ENCODE results near the gene SNX14.
"Not testable (repeated sequence)": the region's sequence is repeated elsewhere in the genome, so short reads cannot be mapped to it uniquely, and the experiment has no call there.

The SNX14 gene

DNA sequence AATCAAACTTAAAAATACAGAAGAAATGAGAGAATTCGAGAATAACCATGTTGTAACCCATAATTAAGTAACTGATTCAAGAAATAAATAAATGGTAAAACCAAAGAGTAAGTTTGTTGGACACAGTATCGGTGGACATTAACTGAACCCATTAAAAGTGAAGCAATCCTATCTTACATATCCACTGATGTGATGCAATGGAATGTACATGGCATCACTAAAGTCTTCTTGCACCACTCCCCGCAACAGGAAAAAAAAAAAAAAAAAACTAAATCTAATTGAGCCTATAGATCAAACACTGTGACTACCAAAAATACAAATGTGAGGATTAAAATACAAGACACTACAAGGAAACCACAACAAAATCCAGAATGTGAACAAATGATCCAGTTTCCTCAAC is 7.9 kb downstream of the SNX14 start:
- DNase-seq: no peak

DNA sequence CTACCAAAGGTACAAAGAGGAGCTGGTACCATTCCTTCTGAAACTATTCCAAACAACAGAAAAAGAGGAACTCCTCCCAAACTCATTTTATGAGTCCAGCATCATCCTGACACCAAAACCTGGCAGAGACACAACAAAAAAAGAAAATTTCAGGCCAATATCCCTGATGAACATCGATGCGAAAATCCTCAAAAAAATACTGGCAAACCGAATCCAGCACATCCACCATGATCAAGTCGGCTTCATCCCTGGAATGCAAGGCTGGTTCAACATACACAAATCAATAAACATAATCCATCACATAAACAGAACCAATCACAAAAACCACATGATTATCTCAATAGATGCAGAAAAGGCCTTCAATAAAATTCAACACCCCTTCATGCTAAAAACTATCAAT is 10.8 kb downstream of the SNX14 start:
- DNase-seq: not testable (repeated sequence)

DNA sequence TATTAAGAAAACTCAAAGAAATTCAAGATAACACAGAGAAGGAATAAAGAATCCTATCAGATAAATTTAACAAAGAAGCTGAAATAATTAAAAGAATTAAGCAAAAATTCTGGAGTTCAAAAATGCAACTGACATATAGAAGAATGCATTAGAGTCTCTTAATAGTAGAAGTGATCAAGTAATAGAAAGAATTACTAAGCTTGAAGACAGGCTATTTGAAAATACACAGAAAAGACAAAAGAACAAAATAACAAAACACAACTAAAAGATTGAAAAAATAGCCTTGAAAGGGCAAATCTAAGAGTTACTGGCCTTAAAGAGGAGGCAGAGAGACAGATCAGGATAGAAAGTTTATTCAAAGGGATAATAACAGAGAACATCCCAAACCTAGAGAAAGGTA is 12.1 kb downstream of the SNX14 start:
- no peak for DNase-seq

DNA sequence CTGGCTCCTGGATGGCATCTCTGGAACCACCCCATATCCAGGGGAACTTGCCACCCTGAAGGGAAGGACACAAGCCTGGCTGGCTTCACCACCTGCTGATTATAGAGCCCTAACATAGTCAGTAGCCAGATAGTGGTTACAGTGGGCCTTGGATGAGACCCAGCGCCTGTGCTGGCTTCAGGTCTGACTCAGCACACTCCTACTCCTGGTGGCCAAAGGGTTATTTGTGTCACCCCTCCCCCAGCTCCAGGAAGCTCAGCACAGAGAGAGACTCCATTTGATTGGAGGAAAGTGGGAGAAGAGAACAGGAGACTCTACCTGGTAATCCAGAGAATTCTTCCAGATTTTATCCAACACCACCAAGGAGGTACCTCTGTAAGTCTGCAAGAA is 12.8 kb downstream of the SNX14 start:
- DNase-seq: peak in 1 of 2 experiments; percentile 27

DNA sequence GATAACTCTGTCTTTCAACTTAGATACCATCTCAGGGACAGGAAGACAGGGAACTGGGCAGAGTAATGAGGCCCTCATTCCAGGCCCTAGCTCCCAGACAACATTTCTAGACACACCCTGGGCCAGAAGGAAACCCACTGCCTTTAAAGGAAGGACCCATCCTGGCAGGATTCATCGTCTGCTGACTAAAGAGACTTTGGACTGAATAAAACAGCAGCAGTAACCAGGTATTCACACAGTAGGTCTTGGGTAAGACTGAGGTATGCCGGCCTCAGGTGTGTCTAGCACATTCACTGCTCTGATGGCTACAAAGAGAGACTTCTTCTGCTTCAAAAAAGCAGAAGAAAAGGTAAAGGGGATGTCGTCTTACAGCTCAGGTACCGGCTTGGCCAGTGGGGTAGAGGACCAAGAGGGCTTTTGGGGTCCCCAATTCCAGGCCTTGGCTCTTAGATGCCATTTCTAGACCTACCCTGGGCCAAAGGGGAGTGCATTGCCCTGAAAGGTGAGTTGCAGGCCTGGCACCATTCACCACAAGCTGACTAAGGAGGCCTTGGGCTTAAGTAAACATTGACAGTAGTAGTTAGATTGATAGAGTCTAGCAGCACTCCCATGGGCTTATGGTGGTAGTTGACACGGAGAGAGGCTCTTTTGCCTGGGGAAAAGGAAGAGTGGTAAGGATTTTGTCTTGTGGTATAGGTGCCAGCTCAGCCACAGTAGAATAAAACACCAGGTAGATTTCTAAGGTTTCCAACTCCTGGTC is 13.4 kb downstream of the SNX14 start:
- no peak for DNase-seq

DNA sequence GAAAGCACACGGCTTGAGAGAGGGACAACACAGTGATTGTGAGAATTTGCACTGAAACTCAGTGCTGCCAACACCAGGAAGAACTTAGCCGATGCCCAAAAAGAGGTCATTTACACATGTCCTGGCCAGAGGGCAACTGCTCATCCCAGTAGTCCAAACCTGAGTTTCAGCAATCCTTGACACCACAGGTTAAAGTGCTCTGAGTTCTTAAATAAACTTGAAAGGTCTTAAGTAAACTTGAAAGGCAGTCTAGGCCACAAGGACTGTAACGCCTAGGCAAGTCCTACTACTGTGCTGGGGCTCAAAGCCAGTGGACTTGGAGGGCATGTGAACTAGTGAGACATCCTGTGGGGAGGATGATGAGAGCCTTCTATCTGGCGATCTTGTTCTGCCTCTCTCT is 14.1 kb downstream of the SNX14 start:
- DNase-seq: no peak

DNA sequence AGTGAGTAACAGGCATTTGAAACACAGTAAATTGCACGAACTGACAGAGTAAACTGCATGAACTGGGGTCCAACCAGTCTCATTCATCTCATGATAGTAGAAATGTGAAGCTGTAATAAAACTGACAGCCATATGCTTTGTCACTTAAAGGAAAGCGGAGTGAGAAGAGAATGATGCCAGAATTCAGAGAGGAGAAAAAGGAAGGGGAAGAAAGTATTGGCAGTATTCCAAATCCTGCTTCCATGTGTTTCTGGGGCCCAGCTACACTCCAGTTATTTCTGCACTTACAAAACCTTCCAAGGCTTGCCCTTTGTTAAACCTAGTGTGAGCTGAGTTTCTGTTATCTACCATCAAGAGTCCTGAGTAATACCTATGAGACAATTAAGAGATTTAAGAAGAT is 17.2 kb downstream of the SNX14 start:
- no peak for DNase-seq

DNA sequence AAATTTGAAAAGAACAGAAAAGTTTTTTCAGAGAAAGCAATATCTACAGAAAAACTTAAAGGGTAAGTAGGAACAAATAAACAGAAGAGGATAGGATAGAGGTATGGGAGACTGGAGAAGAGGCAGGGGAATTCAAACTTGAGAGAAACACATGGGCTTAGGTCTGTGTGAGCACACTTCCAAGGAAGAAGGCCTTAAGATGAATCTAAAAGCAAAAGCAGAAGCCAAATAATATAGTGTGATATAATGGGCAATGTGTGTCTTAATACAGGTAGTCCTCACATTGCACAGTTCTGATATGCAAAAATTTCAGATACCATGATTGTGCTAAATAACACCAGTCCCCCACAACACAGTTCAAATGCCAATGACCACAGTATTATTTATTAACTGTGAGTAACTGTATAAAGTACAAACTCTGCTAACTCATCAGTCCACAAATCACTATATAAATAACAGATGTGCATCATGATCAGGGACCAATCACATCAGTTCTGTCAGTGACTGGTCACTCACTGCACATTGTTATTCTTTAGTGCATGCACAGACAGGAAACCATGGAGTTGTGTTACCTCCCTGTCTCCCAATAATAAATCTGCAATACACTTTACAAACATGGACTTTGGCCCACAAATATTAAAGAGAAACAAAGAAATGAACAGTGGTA is 18.6 kb downstream of the SNX14 start:
- no peak for DNase-seq

DNA sequence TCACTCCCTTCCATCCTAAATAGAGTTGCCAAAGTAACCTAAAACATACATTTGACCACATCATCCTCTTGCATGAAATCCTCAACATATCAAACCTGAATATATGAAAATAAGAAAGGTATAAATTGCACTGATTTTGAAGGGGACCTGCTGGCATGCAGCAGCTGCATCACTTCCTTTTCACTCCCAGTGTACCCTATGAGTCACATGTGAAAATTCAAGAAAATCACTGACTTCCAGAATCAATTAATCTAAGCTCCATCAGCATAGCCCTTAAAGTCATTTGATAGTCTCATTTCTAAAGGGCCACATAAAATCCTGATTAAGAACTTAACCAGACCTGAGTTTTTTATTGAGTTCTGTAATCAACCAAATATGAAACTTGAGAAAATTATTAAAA is 24.3 kb downstream of the SNX14 start:
- DNase-seq: no peak

DNA sequence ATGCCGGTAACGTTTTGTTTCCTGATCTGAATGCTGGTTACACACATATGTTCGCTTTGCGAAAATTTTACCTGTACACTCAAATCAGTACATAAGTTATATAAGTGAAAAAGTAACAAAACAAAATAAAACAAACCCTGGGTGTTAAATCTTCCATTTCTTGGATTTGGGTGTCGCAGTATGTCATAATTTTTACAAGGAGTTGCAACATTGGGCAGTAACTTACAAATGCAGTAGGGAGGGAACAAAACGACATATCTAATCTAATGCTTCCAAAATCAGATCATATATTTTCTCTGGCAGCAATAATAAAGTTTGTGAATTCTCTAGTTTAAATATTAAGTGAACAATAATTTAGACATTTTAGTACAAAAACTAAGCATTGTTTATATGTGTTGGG is 25.2 kb downstream of the SNX14 start:
- DNase-seq: no peak

DNA sequence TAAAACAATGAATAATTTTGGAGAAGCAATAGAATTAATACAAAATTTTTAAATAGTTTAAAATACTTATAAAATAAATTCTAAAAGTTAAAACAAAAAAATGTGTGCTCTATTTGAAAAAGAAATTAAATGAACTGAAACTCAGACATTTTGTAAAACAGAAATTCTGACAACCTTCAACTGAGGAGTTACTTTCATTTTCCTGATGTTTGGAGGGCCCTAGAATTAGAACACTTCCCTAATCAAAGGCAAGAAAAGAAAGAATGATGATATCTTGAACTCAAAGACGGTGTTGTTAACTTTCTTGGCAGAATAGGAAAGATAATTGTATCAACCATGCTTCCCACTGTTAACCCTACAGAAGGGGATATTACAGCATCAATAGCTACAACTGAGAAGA is 27.9 kb downstream of the SNX14 start:
- no peak for DNase-seq

DNA sequence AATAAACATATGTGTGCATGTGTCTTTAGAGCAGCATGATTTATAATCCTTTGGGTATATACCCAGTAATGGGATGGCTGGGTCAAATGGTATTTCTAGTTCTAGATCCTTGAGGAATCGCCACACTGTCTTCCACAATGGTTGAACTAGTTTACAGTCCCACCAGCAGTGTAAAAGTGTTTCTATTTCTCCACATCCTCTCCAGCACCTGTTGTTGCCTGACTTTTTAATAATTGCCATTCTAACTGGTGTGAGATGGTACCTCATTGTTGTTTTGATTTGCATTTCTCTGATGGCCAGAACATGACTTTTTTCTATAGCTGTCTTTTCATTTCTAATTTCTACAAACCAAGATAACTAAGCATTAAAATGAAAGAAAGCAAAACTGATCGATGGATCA is 29.4 kb downstream of the SNX14 start:
- not testable (repeated sequence) for DNase-seq

DNA sequence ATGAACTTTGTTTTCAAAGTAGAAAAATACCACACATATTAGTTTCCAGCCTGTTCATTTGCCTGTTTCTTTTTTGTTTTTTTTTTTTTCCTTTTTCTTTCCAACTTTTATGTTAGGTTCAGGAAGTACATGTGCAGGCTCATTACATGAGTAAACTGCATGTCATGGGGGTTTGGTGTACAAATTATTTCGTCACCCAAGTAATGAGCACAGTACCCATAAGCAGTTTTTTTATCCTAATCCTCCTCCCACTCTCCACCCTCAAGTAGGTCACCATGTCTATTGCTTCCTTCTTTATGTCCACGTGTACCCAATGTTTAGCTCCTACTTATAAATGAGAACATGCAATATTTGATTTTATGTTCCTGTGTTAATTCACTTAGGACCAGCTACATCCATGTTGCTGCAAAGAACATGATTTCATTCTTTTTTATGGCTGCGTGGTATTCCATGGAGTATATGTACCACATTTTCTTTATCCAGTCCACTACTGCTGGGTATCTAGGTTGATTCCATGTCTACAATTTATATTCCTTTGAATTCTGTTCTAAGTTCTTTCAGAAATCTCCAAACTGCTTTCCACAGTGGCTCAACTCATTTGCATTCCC is 31.8 kb downstream of the SNX14 start:
- no peak for DNase-seq

DNA sequence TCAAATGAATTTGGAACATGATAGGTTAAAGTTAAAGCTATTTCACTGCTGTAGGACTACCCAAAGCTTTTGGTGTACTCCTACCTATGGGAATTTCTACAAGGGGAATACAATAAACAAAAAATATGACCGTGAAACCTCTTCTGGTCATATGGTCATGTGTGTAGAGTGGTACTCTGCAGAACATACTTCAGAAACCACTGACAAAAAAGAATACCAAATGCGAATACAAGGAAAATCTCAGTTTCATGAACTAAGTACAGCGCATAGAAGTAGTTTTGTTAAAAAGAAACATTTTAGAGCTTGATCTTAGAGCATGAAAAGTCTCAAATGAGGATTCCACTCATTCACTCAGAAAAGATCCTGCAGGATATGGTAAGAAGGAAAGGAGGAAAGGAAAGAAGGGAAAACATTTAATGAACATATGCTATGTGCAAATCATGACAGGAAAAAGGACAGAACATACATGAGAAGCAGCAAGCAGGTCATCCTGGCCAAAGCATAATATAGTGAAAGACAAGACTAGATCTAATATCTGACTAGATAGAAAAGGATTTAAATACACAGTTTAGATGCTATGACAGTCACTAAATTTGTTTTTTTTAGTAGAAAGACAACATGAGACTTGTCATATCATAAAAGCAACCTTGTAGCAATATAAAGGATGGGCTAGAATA is 36.5 kb downstream of the SNX14 start:
- no peak for DNase-seq

DNA sequence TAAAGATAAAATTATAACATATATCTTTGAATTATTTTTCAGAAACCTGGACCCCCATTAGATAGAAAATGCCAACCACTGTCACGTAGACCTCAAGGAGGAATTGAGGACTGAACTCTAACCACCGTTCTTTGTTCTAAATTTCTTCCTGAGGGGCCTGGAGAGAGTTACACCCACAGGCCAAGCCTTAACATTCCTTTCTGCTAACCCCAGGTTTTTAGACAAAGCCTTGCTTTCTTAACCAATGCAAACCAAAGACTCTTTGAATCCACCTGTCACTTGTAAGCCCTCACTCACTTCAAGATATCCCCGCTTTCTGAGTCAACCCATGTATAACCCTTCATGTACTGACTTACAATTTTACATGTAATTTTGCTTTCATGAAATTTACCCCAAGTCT is 41.0 kb downstream of the SNX14 start:
- no peak for DNase-seq

DNA sequence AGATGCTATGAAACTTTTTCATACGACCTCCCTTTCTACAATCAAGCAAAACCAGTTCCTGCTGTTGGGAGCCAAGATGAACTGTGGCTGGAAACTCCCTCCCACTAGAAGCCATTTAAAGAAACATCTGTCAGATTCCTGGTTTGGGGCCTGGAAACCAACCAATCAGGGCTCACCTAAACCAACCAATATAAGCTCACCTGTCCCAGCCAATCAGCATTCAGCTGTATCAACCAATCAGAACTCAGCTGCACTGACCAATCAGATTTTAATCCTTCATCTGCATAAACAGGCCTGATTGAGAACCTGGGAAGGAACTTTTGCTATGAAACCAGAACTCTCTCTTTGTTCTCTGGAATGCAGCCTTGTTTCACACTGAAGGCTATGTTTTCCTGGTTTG is 42.4 kb downstream of the SNX14 start:
- DNase-seq: no peak

DNA sequence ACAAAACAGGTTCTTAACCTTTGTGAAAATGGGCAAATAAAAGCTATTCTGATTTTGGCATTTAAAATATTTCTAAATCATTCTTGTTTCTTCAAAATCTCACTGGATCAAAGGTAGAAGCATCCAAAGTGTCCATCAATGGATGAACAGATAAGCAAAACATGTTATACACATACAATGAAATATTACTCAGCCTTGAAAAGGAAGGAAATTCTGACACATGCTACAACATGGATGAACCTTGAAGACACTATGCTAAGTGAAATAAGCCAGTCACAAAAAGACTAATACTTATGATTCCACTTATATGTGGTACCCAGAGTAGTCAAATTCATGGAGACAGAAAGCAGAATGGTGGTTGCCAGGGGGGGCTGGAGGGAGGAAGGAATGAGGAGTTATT is 45.9 kb downstream of the SNX14 start:
- DNase-seq: no peak

DNA sequence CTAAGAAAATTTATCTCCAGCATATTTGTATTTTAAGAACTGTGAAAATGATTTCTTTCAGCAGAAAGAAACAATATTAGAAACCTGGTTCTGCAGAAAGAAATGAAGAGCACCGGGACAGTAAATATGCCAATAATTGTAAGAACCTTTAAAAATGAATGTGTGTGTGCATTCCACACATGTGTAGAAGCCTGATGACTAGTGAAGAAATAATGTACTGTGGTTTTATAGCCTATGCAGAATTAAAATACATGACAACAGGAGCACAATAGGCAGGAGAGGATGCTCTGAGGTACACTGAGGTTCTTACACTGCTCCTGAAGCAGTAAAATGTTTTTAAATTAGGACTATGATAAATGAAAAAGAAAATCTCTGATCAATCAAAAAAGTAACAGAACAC is 48.9 kb downstream of the SNX14 start:
- DNase-seq: no peak

DNA sequence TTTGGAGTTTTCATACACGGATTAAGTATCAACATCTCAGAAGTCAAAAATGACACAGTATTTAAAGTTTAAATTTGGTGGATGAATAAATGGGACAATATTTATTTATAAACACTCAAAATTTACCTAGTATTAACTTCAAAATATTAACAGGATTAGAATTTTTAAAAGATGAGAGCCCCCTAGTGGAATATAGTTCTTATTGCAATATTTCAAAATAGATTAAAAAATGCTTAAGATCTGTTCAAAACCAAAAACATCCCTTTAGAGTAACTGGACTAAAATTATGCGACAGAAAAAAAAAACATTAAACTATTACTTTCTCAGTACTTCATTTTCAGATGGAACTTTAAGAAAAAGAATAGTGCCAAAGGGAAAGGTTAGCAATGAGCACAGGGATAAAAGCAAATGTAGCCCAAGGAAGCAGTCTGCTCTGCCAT is 56.6 kb downstream of the SNX14 start:
- DNase-seq: no peak

DNA sequence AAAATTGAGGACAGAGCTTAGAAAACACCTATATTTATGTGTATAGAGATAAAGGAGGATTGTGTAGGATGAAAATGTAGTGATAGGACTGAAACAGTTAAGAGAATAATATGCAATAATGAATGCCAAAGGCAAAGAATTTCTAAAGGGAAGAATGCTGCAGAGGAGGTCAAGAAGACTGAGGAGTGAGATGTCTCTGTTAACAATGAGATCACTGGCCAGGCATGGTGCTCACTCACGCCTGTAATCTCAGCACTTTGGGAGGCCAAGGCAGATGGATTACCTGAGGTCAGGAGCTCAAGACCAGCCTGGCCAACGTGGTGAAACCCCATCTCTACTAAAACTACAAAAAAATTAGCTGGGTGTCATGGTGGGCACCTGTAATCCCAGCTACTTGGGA is 69.4 kb downstream of the SNX14 start:
- not testable (repeated sequence) for DNase-seq

DNA sequence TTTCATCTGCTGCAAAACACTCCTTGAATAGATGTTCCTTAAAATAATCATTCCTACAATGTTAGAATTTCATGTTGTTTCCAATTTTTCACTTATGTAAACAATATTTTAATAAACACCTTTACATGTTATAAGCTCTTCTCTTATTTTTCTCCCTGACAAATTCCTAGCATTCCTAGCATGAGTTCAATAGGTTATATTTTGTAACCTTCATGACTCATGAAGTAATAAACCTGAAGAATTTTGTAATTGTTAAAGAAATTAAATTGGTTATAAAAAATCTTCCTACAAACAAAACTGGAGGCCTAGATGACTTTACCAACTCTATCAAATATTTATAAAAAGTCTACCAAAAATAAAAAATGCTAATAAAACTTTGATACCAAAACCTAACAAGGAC is 77.5 kb downstream of the SNX14 start:
- DNase-seq: no peak

DNA sequence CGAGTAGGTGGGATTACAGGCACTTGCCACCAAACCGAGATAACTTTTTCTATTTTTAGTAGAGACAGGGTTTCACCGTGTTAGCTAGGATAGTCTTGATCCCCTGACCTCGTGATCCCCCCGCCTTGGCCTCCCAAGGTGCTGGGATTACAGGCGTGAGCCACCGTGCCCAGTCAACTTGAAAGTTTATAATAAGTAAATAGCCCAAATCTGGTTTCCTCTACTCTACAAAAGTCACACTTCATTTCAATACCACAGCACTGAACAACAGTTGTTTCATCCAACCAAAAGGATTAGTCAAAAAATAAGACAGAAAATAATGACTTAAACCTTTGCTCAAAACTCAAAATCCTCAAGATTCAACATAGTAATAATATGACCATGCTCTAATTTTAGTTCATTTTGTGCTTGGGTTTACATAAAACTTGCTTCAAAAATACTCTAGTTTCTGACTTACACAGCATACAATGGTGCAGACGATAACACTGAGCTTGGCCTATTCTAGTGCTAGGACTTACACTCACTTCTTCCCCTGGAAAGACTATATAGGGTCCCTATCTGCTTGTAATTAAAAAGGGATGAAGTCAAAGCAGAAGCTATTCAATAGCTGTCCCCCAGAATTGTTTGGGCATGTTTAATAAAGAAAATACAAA is 87.1 kb downstream of the SNX14 start:
- no peak for DNase-seq

DNA sequence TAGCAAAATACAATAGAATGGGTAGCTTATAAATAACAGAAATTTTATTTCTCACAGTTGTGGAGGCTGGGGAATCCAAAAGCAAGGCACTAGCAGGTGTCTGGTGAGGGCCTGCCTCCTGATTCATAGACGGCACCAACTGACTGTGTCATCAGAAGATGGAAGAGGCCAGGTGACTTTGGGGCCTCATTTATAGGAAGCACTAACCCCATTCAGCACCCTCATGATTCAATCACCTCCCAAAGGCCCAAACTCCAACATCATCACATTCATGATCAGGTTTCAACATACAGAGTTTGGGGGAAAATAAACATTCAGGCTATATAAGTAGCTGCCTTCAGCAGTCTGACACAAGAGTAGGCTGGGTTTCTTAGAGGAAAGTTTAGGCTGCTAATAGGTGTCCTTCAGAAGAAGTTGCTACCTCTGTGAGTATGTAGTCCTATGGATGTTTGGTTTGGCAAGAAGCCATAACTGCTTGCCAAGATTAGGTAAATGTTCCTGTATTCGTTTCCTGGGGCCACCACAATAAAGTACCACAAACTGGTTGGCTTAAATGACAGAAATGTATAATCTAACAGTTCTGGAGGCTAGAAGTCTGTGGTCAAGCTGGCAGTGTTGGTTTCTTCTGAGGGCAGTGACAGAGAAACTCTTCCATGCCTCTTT is 94.9 kb downstream of the SNX14 start:
- DNase-seq: peak in 1 of 2 experiments; percentile 21
